ENCODE measurements around the gene TNKS1BP1.
A peak's percentile ranks its signal among the peaks of the same experiment; 100 is the strongest.

Gene TNKS1BP1, protein sequence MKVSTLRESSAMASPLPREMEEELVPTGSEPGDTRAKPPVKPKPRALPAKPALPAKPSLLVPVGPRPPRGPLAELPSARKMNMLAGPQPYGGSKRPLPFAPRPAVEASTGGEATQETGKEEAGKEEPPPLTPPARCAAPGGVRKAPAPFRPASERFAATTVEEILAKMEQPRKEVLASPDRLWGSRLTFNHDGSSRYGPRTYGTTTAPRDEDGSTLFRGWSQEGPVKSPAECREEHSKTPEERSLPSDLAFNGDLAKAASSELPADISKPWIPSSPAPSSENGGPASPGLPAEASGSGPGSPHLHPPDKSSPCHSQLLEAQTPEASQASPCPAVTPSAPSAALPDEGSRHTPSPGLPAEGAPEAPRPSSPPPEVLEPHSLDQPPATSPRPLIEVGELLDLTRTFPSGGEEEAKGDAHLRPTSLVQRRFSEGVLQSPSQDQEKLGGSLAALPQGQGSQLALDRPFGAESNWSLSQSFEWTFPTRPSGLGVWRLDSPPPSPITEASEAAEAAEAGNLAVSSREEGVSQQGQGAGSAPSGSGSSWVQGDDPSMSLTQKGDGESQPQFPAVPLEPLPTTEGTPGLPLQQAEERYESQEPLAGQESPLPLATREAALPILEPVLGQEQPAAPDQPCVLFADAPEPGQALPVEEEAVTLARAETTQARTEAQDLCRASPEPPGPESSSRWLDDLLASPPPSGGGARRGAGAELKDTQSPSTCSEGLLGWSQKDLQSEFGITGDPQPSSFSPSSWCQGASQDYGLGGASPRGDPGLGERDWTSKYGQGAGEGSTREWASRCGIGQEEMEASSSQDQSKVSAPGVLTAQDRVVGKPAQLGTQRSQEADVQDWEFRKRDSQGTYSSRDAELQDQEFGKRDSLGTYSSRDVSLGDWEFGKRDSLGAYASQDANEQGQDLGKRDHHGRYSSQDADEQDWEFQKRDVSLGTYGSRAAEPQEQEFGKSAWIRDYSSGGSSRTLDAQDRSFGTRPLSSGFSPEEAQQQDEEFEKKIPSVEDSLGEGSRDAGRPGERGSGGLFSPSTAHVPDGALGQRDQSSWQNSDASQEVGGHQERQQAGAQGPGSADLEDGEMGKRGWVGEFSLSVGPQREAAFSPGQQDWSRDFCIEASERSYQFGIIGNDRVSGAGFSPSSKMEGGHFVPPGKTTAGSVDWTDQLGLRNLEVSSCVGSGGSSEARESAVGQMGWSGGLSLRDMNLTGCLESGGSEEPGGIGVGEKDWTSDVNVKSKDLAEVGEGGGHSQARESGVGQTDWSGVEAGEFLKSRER (N-terminal part only)

DNA sequence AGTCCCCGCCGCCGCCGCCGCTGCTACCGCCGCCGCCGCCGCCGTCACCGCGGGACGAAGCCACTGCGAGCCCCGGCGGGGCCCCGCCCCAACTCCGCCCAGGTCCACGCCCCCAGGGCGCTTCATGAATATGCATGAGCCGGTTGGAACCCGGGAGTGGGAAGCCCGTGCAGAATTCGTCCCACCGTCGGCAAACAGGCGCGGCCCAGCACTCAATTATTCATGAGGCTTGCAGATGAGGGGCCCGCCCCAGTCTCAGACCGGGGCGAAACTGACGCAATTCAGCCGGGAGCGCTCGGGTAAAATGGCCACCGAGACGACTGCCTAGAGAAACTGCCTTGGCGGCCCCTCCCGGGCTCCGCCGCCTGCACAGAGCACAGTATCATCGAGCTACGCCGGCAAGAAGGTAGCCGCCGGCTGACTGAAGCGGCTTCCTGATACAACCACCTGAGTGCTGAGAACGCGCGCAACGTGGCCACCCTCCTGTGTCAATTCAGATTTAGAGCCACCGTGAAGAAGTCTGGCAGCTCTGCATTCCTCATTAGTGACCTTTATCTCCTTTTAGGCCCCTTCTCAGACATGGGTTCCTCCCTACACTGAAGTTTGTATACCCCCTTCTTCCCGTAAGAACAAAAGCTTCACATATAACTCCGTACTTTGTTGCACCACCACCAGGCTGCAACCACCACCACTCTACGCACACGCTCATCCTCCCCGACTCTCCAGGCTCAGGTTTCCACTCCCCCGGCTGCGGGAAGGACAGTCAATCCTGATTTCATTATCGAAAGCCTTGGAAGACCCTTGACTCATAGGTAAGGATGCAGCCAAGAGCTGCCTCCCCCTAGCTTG is at the start of gene TNKS1BP1:
Gene TNKS1BP1, minus strand, starts transcription at position 67 of the 849 bp plus-strand sequence. CDS start 3,067 bp downstream, outside the sequence.
- Mint-ChIP-seq H3K27ac (peak within 1 kb of the TSS; percentile 98 to 99 (median 98)), H3K4me1 (peaks cover 57% of the 10 kb centered on the region), H3K36me3 (ENCODE audit: low read depth) (peaks cover 53% of the 10 kb centered on the region), H3K4me3 (peak within 1 kb of the TSS; percentile 89 to 97 (median 90)), H3K9me3 (no peaks in the 10 kb centered on the region), H3K27me3 (ENCODE audit: low read depth) (peaks cover 3% of the 10 kb centered on the region)
- TF ChIP-seq, protein P1, sequence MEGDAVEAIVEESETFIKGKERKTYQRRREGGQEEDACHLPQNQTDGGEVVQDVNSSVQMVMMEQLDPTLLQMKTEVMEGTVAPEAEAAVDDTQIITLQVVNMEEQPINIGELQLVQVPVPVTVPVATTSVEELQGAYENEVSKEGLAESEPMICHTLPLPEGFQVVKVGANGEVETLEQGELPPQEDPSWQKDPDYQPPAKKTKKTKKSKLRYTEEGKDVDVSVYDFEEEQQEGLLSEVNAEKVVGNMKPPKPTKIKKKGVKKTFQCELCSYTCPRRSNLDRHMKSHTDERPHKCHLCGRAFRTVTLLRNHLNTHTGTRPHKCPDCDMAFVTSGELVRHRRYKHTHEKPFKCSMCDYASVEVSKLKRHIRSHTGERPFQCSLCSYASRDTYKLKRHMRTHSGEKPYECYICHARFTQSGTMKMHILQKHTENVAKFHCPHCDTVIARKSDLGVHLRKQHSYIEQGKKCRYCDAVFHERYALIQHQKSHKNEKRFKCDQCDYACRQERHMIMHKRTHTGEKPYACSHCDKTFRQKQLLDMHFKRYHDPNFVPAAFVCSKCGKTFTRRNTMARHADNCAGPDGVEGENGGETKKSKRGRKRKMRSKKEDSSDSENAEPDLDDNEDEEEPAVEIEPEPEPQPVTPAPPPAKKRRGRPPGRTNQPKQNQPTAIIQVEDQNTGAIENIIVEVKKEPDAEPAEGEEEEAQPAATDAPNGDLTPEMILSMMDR (IDR thresholded peaks at IDR 0.05; ENCODE audit: unreplicated experiment in 3 of 3) = peak in 1 of 3 experiments; percentile 9

DNA sequence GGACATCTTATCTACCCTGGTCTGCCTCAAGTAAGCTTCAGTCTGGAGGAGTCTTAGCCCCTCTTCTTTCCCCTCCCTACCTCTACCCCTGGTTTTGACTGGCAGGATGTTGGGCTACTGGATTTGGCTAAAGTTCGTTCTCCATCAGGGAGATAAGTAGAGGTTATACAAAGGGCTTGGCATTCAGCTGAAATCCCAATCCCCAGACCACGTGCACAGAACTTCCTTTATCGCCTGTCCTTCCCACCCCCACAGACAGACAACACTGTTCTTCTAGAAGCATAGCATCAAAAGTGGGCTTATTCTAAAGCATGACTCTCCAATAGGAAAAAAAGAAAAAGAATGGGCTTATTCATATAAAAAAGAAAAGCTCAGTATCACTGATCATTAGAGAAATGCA is 48.4 kb upstream of the TNKS1BP1 start:
- TF ChIP-seq, protein P1 (IDR thresholded peaks at IDR 0.05; ENCODE audit: unreplicated experiment in 3 of 3) = no peak
- H3K9me3 Mint-ChIP-seq = no peaks in the 10 kb centered on the region
- no peaks in the 10 kb centered on the region for H3K36me3 Mint-ChIP-seq (ENCODE audit: low read depth)
- peaks cover 19% of the 10 kb centered on the region for H3K27me3 Mint-ChIP-seq (ENCODE audit: low read depth)
- H3K27ac Mint-ChIP-seq = no peak overlapping the region
- no peak overlapping the region for H3K4me3 Mint-ChIP-seq
- no peaks in the 10 kb centered on the region for H3K4me1 Mint-ChIP-seq

DNA sequence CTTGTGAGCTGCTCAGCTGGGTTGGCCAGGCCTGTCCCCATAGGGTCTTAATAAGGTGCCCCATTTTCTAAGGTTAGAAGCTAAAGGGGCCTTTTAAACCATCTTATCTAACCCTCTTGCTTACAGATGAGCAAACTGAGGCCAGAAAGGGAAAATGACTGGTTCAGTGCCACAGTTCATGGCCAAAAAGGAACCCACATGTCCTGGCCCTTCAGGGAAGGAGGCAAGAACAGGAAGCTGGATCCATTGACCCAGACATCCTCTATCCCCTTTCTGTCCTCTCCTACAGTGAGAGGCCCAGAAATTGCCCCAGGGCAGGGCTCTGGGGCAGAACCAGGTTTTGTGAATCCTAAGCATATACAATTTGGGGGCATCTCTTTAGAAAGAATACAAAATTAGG is 46.2 kb upstream of the TNKS1BP1 start:
- TF ChIP-seq, protein P1 (IDR thresholded peaks at IDR 0.05; ENCODE audit: unreplicated experiment in 3 of 3) = no peak
- H3K27ac Mint-ChIP-seq = no peak overlapping the region
- no peaks in the 10 kb centered on the region for H3K4me1 Mint-ChIP-seq
- H3K27me3 Mint-ChIP-seq (ENCODE audit: low read depth) = peaks cover 4% of the 10 kb centered on the region
- H3K36me3 Mint-ChIP-seq (ENCODE audit: low read depth) = no peaks in the 10 kb centered on the region
- H3K4me3 Mint-ChIP-seq = no peak overlapping the region
- H3K9me3 Mint-ChIP-seq = no peaks in the 10 kb centered on the region

DNA sequence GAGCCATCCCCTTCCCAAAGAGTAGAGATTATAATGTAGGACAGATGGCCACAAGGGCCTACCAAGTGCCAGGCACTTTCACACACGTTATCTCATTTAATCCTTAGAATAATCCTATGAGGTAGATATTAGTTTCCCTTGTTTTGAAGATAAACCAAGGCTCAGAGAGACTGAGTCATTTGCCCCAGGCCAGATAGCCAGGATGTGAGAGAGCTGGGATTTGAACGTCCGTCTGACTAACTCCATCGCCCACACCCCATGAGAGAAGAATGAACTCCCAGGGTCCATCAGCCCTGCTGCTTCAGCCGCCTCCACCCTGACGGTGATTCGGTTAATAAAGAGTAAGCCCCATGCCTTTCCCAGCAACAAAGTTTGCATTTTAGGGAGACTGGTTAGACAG is 45.5 kb upstream of the TNKS1BP1 start:
- Mint-ChIP-seq H3K27me3 (ENCODE audit: low read depth) (peaks cover 4% of the 10 kb centered on the region), H3K9me3 (no peaks in the 10 kb centered on the region), H3K4me3 (no peak overlapping the region), H3K27ac (no peak overlapping the region), H3K36me3 (ENCODE audit: low read depth) (no peaks in the 10 kb centered on the region), H3K4me1 (no peaks in the 10 kb centered on the region)
- TF ChIP-seq, protein P1 (IDR thresholded peaks at IDR 0.05; ENCODE audit: unreplicated experiment in 3 of 3) = no peak

DNA sequence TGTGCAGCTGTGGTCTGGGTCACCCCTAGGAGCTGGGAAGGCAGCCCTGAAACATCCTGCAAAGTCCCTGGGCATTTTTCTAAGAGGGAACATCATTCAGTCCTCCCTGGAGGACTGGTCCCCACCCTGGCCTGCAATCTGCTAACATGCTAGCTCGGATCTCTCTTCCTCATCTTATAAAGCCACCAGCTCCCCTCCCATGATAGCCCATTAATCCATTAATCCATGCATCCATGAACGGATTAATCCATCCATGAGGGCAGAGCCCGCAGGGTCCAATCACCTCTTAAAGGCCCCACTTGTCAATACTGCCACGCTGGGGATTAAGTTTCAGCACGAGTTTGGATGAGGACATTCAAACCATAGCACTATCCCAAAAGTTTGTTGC is 44.1 kb upstream of the TNKS1BP1 start:
- Mint-ChIP-seq H3K27ac (no peak overlapping the region), H3K36me3 (ENCODE audit: low read depth) (no peaks in the 10 kb centered on the region), H3K4me1 (no peaks in the 10 kb centered on the region), H3K4me3 (no peak overlapping the region), H3K27me3 (ENCODE audit: low read depth) (no peaks in the 10 kb centered on the region), H3K9me3 (no peaks in the 10 kb centered on the region)
- TF ChIP-seq, protein P1 (IDR thresholded peaks at IDR 0.05; ENCODE audit: unreplicated experiment in 3 of 3) = no peak

Data from nephron (organoid).